ENCODE data around the gene RELL2.

RELL2 gene

GRCh38 chr5:141669520-141669919, 32.7 kb downstream of the RELL2 start:
- Mint-ChIP-seq H3K36me3 (no peaks in the 10 kb centered on the region), H3K9me3 (no peaks in the 10 kb centered on the region), H3K27me3 (peaks cover 5 to 8% of the 10 kb centered on the region in 2 donors), H3K4me1 (peaks cover 5 to 7% of the 10 kb centered on the region in 2 donors), H3K27ac (no peak overlapping the region), H3K4me3 (no peak overlapping the region)
- DNase-seq = no peak
- no peak for ATAC-seq (replicated peaks)

- Mint-ChIP-seq H3K27me3 (peaks cover 6 to 8% of the 10 kb centered on the region in 2 donors), H3K9me3 (no peaks in the 10 kb centered on the region), H3K27ac (no peak overlapping the region), H3K4me3 (no peak overlapping the region), H3K4me1 (peaks cover 0 to 2% of the 10 kb centered on the region in 2 donors), H3K36me3 (no peaks in the 10 kb centered on the region)
- no peak for ATAC-seq (replicated peaks)
- DNase-seq = no peak
Measured at GRCh38 chr5:141672071-141672840, 35.5 kb downstream of the RELL2 start.

GRCh38 chr5:141672841-141673813, 36.3 kb downstream of the RELL2 start:
- peaks cover 0 to 2% of the 10 kb centered on the region in 2 donors for H3K4me1 Mint-ChIP-seq
- H3K9me3 Mint-ChIP-seq = no peaks in the 10 kb centered on the region
- no peaks in the 10 kb centered on the region for H3K36me3 Mint-ChIP-seq
- no peak for ATAC-seq (replicated peaks)
- no peak overlapping the region for H3K27ac Mint-ChIP-seq
- H3K27me3 Mint-ChIP-seq = peaks cover 8 to 12% of the 10 kb centered on the region in 2 donors
- no peak for DNase-seq
- H3K4me3 Mint-ChIP-seq = no peak overlapping the region

- ATAC-seq (replicated peaks) (no peak), DNase-seq (no peak)
- Mint-ChIP-seq H3K9me3 (no peaks in the 10 kb centered on the region), H3K27me3 (peaks cover 5 to 15% of the 10 kb centered on the region in 2 donors), H3K27ac (no peak overlapping the region), H3K4me1 (peaks cover 0 to 2% of the 10 kb centered on the region in 2 donors), H3K36me3 (peaks cover 0 to 2% of the 10 kb centered on the region in 2 donors), H3K4me3 (no peak overlapping the region)
Measured at GRCh38 chr5:141674747-141675146, 38.0 kb downstream of the RELL2 start.

GRCh38 chr5:141675672-141676071, 38.9 kb downstream of the RELL2 start:
- DNase-seq (no peak), ATAC-seq (replicated peaks) (no peak)
- Mint-ChIP-seq H3K27me3 (peaks cover 2 to 22% of the 10 kb centered on the region in 2 donors), H3K36me3 (peaks cover 0 to 2% of the 10 kb centered on the region in 2 donors), H3K4me3 (no peak overlapping the region), H3K4me1 (peaks cover 0 to 2% of the 10 kb centered on the region in 2 donors), H3K9me3 (no peaks in the 10 kb centered on the region), H3K27ac (no peak overlapping the region)

- Mint-ChIP-seq H3K27me3 (peaks cover 9 to 32% of the 10 kb centered on the region in 2 donors), H3K4me3 (no peak overlapping the region), H3K36me3 (peaks cover 0 to 2% of the 10 kb centered on the region in 2 donors), H3K9me3 (no peaks in the 10 kb centered on the region), H3K27ac (no peak overlapping the region), H3K4me1 (peaks cover 9 to 11% of the 10 kb centered on the region in 2 donors)
- DNase-seq (no peak), ATAC-seq (replicated peaks) (no peak)
Measured at GRCh38 chr5:141677415-141677814, 40.6 kb downstream of the RELL2 start.

- no peaks in the 10 kb centered on the region for H3K9me3 Mint-ChIP-seq
- H3K36me3 Mint-ChIP-seq = peaks cover 0 to 2% of the 10 kb centered on the region in 2 donors
- no peak for ATAC-seq (replicated peaks)
- DNase-seq = no peak
- H3K27me3 Mint-ChIP-seq = peaks cover 9 to 32% of the 10 kb centered on the region in 2 donors
- peaks cover 11 to 13% of the 10 kb centered on the region in 2 donors for H3K4me1 Mint-ChIP-seq
- H3K27ac Mint-ChIP-seq = no peak overlapping the region
- H3K4me3 Mint-ChIP-seq = no peak overlapping the region
Measured at GRCh38 chr5:141680178-141680577, 43.4 kb downstream of the RELL2 start.

- no peaks in the 10 kb centered on the region for H3K9me3 Mint-ChIP-seq
- peaks cover 9 to 32% of the 10 kb centered on the region in 2 donors for H3K27me3 Mint-ChIP-seq
- ATAC-seq (replicated peaks) = no peak
- peak overlapping the region in 1 of 2 donors; percentile 23 for H3K4me3 Mint-ChIP-seq
- no peak for DNase-seq
- peaks cover 0 to 2% of the 10 kb centered on the region in 2 donors for H3K36me3 Mint-ChIP-seq
- H3K27ac Mint-ChIP-seq = no peak overlapping the region
- peaks cover 11 to 13% of the 10 kb centered on the region in 2 donors for H3K4me1 Mint-ChIP-seq
Measured at GRCh38 chr5:141680751-141681201, 44.0 kb downstream of the RELL2 start.

GRCh38 chr5:141681295-141681694, 44.5 kb downstream of the RELL2 start:
- Mint-ChIP-seq H3K4me1 (peaks cover 11 to 13% of the 10 kb centered on the region in 2 donors), H3K27ac (no peak overlapping the region)
- no peak for ATAC-seq (replicated peaks)

GRCh38 chr5:141681695-141682641, 45.2 kb downstream of the RELL2 start, which contains the start of gene ARAP3:
ARAP3 (minus strand) TSS chr5:141682230; CDS start chr5:141680486, 1,744 bp downstream.
- H3K27me3 Mint-ChIP-seq = peaks cover 9 to 32% of the 10 kb centered on the region in 2 donors
- H3K4me3 Mint-ChIP-seq = peak within 1 kb of the TSS; percentile 42 to 74
- H3K4me1 Mint-ChIP-seq = peaks cover 11 to 13% of the 10 kb centered on the region in 2 donors
- H3K36me3 Mint-ChIP-seq = peaks cover 0 to 2% of the 10 kb centered on the region in 2 donors
- no peaks in the 10 kb centered on the region for H3K9me3 Mint-ChIP-seq
- H3K27ac Mint-ChIP-seq = peak within 1 kb of the TSS; percentile 60
- DNase-seq (no peak), ATAC-seq (replicated peaks) (peak; percentile 75 to 78)

More at GRCh38 chr5:141681295-141681694, 44.5 kb downstream of the RELL2 start:
- H3K27me3 Mint-ChIP-seq = peaks cover 9 to 32% of the 10 kb centered on the region in 2 donors
- no peak for DNase-seq
- H3K4me3 Mint-ChIP-seq = peak overlapping the region in 1 of 2 donors; percentile 18
- H3K9me3 Mint-ChIP-seq = no peaks in the 10 kb centered on the region
- H3K36me3 Mint-ChIP-seq = peaks cover 0 to 2% of the 10 kb centered on the region in 2 donors

GRCh38 chr5:141683596-141684141, 46.9 kb downstream of the RELL2 start:
- H3K4me1 Mint-ChIP-seq = peaks cover 11 to 13% of the 10 kb centered on the region in 2 donors
- H3K27me3 Mint-ChIP-seq = peaks cover 15 to 27% of the 10 kb centered on the region in 2 donors
- ATAC-seq (replicated peaks) = no peak
- H3K27ac Mint-ChIP-seq = no peak overlapping the region
- H3K36me3 Mint-ChIP-seq = no peaks in the 10 kb centered on the region
- DNase-seq = no peak
- H3K4me3 Mint-ChIP-seq = no peak overlapping the region
- no peaks in the 10 kb centered on the region for H3K9me3 Mint-ChIP-seq

GRCh38 chr5:141685591-141685990, 48.8 kb downstream of the RELL2 start:
- H3K4me3 Mint-ChIP-seq = no peak overlapping the region
- no peak for ATAC-seq (replicated peaks)
- no peaks in the 10 kb centered on the region for H3K9me3 Mint-ChIP-seq
- no peak overlapping the region for H3K27ac Mint-ChIP-seq
- peaks cover 26 to 29% of the 10 kb centered on the region in 2 donors for H3K27me3 Mint-ChIP-seq
- peaks cover 11 to 13% of the 10 kb centered on the region in 2 donors for H3K4me1 Mint-ChIP-seq
- no peaks in the 10 kb centered on the region for H3K36me3 Mint-ChIP-seq
- no peak for DNase-seq

All from stimulated activated naive B cell treated with anti-CD40 and anti-IgM and Interleukin-4, amounts not matched to agents 10 μg/mL and 1 μg/mL and 100 μg/mL, for 72 hours (primary cell).